HG03354 (cell line): ENCODE results near the gene ZNF281.

ENCODE experiments used
- ATAC-seq: cut with Tn5 transposase; IDR thresholded peaks from one replicate; pipeline ENCODE4 v1.9.1; 2021; ENCODE audit warnings: mild to moderate bottlenecking; ENCODE audit not compliant: unreplicated experiment, poor library complexity, severe bottlenecking

Gene ZNF281

GRCh38 chr1:200399860-200400259, 10.0 kb downstream of the ZNF281 start:
- ATAC-seq = no peak

DNA sequence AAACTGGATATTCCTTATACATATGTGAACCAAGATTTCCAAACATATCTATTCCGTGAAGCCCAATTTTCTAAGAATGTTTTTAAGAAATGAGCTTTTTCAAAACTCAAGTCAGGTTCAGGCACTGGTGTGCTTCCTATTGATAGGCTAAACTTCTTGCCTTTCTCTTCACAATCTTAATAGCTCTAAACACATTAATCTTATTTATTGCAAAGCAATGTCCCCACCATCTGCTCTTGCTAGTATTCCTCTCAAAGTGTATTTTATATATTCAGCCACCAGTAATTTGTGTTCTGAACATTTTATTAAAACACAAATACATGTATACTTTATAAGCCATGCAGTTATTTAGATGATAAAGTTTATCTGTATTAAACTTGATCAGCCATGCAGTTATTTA, 11.5 kb downstream of the ZNF281 start:
- no peak for ATAC-seq

DNA sequence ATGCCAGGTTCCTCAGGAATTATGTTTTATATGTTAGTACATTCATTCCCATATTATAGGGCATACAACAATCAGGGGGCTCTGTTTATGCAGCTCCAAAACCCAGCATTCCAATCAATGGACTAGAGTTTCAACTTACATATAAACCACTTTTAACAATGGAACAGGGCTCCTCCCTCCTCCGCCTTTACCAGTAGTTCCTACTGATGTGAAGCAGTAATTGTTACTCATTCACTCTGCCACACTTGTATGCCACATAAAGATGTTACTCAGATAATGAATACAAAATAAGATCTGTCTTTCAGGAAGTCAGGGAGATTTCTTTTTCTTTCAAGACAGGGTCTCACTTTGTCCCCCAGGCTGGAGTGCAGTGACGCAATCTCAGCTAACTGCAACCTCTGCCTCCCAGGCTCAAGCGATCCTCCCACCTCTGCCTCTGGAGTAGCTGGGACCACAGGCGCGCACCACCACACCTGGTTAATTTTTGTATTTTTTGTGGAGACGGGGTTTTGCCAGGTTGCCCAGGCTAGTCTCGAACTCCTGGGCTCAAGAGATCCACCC, 17.1 kb downstream of the ZNF281 start:
- no peak for ATAC-seq

GRCh38 chr1:200391747-200392146, 18.1 kb downstream of the ZNF281 start:
- no peak for ATAC-seq

DNA sequence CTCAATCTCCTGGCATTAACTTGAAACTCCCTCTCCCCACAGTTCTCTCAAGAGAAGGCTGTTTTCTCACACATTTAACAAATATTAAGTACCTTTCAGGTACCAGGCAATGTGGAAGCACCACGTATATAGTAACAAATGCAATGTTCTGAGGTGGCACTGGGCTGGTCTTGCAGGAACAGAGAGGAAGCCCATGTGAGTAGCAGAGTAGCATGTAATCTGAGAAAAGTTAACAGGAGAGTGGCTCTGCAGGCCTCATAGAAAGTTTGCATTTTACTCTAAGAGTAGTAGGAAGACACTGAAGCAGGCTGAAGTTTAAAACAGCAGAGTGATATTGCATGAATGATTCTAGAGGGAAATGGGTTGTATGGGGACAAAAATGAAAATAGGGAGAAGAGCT, 21.0 kb downstream of the ZNF281 start:
- no peak for ATAC-seq

- no peak for ATAC-seq
These were observed 23.4 kb downstream of the ZNF281 start for GRCh38 chr1:200386416-200386815.

DNA sequence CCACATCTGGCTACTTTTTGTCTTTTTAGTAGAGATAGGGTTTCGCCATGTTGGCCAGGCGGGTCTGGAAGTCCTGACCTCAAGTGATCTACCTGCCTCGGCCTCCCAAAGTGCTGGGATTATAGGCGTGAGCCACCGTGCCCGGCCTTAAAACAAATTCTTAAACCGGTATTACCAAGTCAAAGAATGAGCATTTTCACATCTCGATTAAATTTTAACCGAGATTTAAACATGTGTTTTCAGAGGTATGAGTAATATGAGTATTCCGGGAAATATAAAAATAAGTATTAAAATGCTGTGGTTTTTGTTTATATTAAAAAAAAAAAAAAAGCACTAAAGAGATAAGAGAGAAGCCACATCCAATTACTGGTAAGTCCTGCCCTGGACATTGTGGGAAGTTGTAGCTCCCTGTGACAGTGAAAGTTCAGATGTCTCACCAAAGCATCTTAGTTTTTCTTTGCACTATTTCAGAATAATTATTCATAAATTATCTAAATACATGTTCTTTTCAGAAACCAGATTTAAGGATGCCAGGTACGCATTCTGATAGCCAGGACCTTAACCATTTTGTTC, 24.9 kb downstream of the ZNF281 start:
- ATAC-seq = peak; percentile 53

DNA sequence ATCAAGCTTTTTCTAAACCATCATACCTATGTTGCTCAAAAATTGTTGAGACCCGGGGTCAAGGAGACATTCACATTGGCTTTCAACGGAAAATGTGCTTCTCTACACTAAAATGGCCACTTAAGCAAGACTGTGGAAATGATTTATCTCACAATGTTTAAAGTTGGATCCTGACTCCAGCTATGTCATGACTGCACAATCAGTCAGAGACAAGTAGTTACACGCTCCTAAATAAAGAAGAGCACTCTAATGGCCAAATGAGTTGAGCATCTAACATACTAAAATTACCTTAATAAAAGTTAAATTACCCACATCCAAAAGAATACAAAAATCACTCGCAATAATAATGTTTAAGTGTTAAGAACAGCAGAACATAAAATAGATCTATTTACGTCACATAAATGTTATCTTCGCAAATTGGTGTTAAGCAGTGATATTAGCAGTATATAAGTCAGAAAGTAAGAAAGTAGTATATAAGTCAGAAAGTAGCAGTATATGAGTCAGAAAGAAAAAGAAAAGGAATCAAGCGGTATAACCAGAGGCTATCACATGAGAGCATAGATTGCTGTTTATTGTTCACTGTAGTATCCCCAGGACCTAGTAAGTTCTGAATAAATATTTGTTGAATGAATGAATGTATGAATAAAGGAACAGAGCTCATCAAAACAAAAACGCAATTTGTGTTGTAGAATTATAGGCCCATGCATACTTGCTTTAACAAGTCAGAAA, 28.4 kb downstream of the ZNF281 start:
- ATAC-seq = no peak

GRCh38 chr1:200380589-200381021, 29.2 kb downstream of the ZNF281 start:
- ATAC-seq = peak; percentile 75

DNA sequence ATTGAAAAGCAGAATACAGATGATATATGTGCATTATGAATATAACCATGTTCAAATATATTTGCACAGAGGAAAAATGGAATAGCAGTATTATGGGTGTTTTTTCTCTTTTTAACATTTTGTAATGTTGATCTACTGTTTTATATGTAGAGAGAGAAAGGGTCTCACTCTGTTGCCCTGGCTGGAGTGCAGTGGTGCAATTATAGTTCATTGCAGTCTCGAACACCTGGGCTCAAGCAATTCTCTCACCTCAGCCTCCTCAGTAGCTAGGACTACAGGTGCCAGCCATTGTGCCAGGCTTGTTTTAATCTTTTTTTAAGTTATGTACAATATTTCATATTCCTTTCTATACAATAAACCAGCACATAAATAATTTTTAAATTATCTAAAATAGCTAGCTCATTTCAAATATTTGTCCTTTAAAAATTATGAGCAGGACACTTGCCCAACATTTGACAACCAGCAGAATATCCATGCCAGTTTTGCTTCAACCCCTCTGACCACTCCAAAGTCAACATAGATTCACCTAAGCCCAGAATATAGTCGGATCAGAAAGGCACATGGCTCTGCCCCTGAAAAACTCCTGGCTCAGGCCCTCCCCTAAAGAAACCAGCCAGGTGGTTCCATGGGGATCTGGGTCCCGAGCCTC, 29.8 kb downstream of the ZNF281 start:
- ATAC-seq = no peak

DNA sequence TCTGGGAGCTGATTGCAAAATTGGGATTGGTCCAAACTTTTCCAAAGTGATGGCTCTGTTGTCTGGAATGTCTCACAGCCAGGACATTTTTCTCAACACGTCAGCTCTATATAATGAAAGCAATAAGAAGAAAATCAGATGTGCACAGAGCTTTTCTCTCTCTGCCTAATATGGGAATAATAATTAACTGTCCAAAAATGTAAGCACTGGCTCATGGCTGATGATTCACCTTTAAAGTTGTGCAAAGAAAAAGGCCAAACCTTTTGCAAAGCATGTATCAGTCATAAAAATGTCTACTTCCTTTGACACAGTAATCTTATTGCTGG, 30.4 kb downstream of the ZNF281 start:
- no peak for ATAC-seq

- ATAC-seq = no peak
These were observed 31.7 kb downstream of the ZNF281 start for GRCh38 chr1:200378096-200378495.

GRCh38 chr1:200376528-200376927, 33.3 kb downstream of the ZNF281 start:
- no peak for ATAC-seq

DNA sequence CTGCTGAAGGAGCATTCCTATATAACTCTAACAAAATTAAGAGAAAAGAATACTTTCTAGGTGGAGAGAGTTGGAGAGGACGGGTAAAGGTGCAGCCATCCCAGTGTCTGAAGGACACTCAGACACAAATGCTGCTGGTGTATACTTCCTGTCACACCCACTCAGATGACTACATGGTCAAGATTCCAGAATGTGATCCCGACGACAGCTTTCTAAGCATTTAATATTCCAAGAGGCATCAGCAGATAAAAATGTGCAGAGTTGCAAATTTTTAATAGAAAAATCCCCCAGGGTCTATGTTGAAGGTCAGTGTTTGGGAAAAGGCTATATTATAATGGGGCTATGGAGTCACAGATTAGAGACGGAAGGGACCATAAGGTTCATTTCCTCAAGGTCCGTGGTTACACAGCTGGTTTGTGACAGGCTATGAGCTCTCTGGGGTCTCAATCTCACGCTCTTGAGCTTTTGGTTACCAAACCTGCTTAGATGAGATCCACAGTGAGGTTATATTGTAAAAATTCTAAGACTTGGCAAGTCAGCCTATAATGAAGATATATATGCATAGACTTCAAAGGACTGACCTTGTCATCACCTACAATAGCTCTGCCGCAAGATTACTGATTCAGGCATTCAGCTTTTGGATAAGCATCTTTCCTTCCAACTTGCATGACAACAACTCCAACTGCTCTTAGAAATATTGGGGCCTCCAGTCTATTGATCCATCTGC, 35.1 kb downstream of the ZNF281 start:
- no peak for ATAC-seq

GRCh38 chr1:200373811-200374231, 36.0 kb downstream of the ZNF281 start:
- peak; percentile 50 for ATAC-seq

GRCh38 chr1:200372885-200373181, 37.0 kb downstream of the ZNF281 start:
- ATAC-seq = no peak

DNA sequence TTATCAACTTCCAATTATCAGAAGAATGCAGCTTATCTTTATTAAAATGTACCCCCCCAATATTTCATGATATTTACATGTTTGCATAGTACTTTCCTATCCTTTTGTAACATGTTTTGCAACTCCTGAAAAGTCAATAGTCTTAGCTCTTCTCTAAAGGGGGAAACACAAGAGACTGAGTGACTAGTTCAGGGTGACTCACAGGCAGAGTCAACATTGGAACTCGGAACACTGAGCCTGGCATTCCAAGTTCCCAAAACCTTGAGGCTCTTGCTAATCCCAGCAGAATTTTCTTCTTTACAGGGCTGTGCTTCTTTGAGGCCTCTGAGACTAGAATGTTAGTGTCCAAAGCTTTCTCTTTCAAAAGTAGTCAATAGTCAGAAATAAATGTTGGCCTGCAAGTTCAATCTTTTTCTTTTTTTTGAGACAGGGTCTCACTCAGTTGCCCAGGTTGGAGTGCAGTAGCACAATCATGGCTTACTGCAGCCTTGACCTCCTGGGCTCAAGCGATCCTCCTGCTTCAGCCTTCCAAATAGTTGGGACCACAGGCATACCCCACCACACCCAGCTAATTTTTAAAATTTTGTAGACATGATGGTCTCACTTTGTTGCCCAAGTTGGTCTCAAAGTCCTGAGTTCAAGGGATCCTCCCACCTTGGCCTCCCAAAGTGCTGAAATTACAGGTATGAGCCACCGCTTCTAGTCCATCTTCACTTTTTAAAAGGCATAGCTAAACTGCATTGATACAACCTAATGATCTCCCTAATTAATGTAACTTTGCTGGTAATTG, 37.5 kb downstream of the ZNF281 start:
- ATAC-seq = no peak

DNA sequence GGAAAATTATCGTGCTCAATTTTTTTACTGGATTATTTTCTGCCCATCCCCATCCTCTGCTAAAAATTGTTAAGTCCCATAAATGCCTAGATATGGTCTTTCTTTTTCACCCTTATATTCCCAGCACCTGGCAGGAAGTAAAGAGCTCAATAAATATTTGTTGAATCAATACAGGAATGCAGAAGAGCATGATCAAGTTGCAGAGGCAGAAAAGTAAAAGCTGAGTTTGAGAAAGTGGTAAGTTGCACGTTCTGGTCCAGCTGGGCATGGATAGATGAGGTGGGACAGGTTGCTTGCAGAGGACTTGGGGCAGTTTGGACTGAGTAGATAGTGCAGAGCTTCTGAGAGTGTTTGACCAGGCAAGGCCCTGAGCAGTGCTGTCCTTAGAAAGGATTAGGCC, 40.1 kb downstream of the ZNF281 start:
- ATAC-seq = no peak

- no peak for ATAC-seq
These were observed 40.7 kb downstream of the ZNF281 start for GRCh38 chr1:200369131-200369530.

DNA sequence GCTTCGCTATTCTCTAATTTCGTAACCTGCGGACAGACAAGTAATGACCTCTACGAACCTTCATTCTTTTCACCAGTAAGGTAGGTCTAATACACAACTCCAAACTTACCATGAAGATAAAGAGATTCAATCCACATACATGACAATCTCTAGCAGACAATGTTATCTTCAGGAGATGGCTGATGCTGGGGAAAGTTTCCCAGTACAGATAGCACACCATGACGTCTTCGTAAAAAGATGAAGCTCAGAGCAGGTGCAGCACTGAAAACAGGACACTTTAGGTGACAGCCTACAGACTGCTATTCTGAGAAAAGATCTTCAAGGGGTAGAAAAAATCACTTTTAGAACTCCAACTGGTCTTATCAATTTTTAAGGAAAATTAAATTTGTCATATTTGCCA, 41.3 kb downstream of the ZNF281 start:
- ATAC-seq = no peak
